ENCODE results near the gene FBXO21. TPM values are rescaled to one million over a fixed set of nuclear protein-coding genes. Genes with fewer than 3 reads are reported as not detected.
"Not testable (repeated sequence)": the region's sequence is repeated elsewhere in the genome, so short reads cannot be mapped to it uniquely, and the experiment has no call there.

Gene FBXO21
- total RNA-seq, 2 experiments from 2014 or later, result 34.4 to 60.8 TPM

DNA sequence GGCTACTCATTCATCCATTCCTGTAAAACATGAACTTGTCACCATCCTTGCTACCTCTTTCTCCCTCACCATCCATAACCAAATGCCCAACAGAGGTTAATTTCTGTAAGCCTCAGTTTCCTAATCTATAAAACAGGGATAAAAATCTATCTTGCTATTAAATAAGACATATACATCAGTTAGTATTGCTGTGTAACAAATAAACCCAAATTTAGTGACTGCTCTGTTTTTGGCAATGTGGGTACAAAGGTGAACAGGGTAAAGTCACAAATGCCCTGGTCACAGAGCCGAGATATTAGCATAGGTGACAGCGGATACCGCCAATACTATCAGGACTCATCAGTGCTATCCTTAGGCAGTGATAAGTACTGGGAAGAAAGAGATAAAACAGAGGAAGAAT is 3.6 kb upstream of the FBXO21 start:
- peaks cover 3% of the 10 kb centered on the region; the same call in 1 of the 2 replicates for H3K36me3 ChIP-seq (ENCODE audit: insufficient read depth, low read length)

GRCh38 chr12:117192581-117192980 is 2.3 kb upstream of the FBXO21 start:
- Histone ChIP-seq H3K79me2 (ENCODE audit: insufficient read depth, low read depth, low read length) (peaks cover 22% of the 10 kb centered on the region), H3K4me1 (ENCODE audit: insufficient read depth, low read length, poor library complexity, severe bottlenecking) (peaks cover 11% of the 10 kb centered on the region), H3K36me3 (ENCODE audit: insufficient read depth, low read length) (peaks cover 16% of the 10 kb centered on the region)
- H2AFZ ChIP-seq (ENCODE audit: low read length); intact Hi-C loops (cut with micrococcal nuclease; ENCODE audit: unreplicated experiment); POLR2A ChIA-PET; H3K9me2 ChIP-seq (ENCODE audit: insufficient read depth, low read length); BruUV-seq (replicated peaks); H3K27ac ChIP-seq (ENCODE audit: low read depth, low read length, poor library complexity, severe bottlenecking); H3K4me3 ChIP-seq (ENCODE audit: low read depth, low read length, poor library complexity, severe bottlenecking); H3K9me3 ChIP-seq (ENCODE audit: low read length); CTCF ChIA-PET (ENCODE audit: unreplicated experiment); H3K4me2 ChIP-seq (ENCODE audit: low read length); H4K20me1 ChIP-seq (ENCODE audit: insufficient read depth, low read length); DNase-seq (ENCODE audit: low spot score): not testable (repeated sequence)

More for the DNA sequence above, 3.6 kb upstream of the FBXO21 start:
- TF ChIP-seq EZH2phosphoT487 (IDR thresholded peaks at IDR 0.05; ENCODE audit: borderline replicate concordance, low read depth, low read length), result no peak
- TF ChIP-seq, protein P1, sequence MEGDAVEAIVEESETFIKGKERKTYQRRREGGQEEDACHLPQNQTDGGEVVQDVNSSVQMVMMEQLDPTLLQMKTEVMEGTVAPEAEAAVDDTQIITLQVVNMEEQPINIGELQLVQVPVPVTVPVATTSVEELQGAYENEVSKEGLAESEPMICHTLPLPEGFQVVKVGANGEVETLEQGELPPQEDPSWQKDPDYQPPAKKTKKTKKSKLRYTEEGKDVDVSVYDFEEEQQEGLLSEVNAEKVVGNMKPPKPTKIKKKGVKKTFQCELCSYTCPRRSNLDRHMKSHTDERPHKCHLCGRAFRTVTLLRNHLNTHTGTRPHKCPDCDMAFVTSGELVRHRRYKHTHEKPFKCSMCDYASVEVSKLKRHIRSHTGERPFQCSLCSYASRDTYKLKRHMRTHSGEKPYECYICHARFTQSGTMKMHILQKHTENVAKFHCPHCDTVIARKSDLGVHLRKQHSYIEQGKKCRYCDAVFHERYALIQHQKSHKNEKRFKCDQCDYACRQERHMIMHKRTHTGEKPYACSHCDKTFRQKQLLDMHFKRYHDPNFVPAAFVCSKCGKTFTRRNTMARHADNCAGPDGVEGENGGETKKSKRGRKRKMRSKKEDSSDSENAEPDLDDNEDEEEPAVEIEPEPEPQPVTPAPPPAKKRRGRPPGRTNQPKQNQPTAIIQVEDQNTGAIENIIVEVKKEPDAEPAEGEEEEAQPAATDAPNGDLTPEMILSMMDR (conservative IDR thresholded peaks at IDR 0.05; ENCODE audit: low read length), result no peak
- Histone ChIP-seq H3K4me3 (ENCODE audit: low read depth, low read length, poor library complexity, severe bottlenecking) (no peak overlapping the region), H3K4me1 (ENCODE audit: insufficient read depth, low read length, poor library complexity, severe bottlenecking) (peaks cover 6% of the 10 kb centered on the region), H3K27ac (ENCODE audit: low read depth, low read length, poor library complexity, severe bottlenecking) (no peak overlapping the region), H3K4me2 (ENCODE audit: low read length) (no peak overlapping the region), H3K9me3 (ENCODE audit: low read length) (0 out of 2 replicates have a peak, but pooled peaks cover 3% of the 10 kb centered on the region), H4K20me1 (ENCODE audit: insufficient read depth, low read length) (peaks cover 6% of the 10 kb centered on the region; the same call in 1 of the 2 replicates), H3K9me2 (ENCODE audit: insufficient read depth, low read length) (no peaks in the 10 kb centered on the region), H2AFZ (ENCODE audit: low read length) (no peak overlapping the region), H3K79me2 (ENCODE audit: insufficient read depth, low read depth, low read length) (peaks cover 9% of the 10 kb centered on the region)
- ChIA-PET POLR2A (no interaction called here), CTCF (ENCODE audit: unreplicated experiment) (no interaction called here)
- DNase-seq (ENCODE audit: low spot score), result no peak
- BruUV-seq (replicated peaks), result no TSS peak
- intact Hi-C loops (cut with micrococcal nuclease; ENCODE audit: unreplicated experiment), result no loop called here

GRCh38 chr12:117192057-117192456 is 1.8 kb upstream of the FBXO21 start:
- ChIA-PET CTCF (ENCODE audit: unreplicated experiment) (no interaction called here), POLR2A (no interaction called here)
- no peak for TF ChIP-seq EZH2phosphoT487 (IDR thresholded peaks at IDR 0.05; ENCODE audit: borderline replicate concordance, low read depth, low read length)
- Histone ChIP-seq H3K4me3 (ENCODE audit: low read depth, low read length, poor library complexity, severe bottlenecking) (no peak overlapping the region), H3K4me1 (ENCODE audit: insufficient read depth, low read length, poor library complexity, severe bottlenecking) (peaks cover 11% of the 10 kb centered on the region), H3K9me2 (ENCODE audit: insufficient read depth, low read length) (no peaks in the 10 kb centered on the region), H3K79me2 (ENCODE audit: insufficient read depth, low read depth, low read length) (peaks cover 25% of the 10 kb centered on the region), H4K20me1 (ENCODE audit: insufficient read depth, low read length) (peaks cover 9% of the 10 kb centered on the region; the same call in 1 of the 2 replicates), H3K9me3 (ENCODE audit: low read length) (0 out of 2 replicates have a peak, but pooled peaks cover 3% of the 10 kb centered on the region), H3K27ac (ENCODE audit: low read depth, low read length, poor library complexity, severe bottlenecking) (no peak overlapping the region), H3K4me2 (ENCODE audit: low read length) (no peak overlapping the region), H2AFZ (ENCODE audit: low read length) (no peak overlapping the region), H3K36me3 (ENCODE audit: insufficient read depth, low read length) (peaks cover 20% of the 10 kb centered on the region)
- intact Hi-C loops (cut with micrococcal nuclease; ENCODE audit: unreplicated experiment), result no loop called here
- DNase-seq (ENCODE audit: low spot score), result no peak
- BruUV-seq (replicated peaks), result no TSS peak

Data from OCI-LY7 (cell line).